ENCODE measurements around the gene MEIKIN. TPM values are rescaled to one million over a fixed set of nuclear protein-coding genes. Genes with fewer than 3 reads are reported as not detected.

MEIKIN gene
- total and polyA plus RNA-seq, 2 donors (not counting 3 experiments of a cell fraction or from before 2014, with no cell fraction given) = not detected

DNA sequence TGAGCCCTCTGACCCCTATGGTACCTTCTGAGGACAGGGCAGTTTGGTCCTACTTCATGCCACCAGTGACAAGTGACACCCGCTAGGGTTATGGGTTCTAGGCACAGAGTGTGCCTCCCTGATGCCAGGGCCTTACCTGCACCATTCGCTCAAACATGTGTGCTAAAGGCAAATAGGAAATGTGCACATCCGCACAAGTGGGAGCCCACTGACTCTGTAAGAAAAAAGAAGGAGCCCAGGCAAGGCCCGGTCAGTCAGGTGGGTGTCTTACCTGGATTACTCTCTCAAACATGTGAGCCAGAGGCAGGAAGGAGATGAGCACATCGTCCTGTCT, 29.1 kb upstream of the MEIKIN start:
- Histone ChIP-seq H4K20me1 (replicated peaks; ENCODE audit: control insufficient read depth, extremely low read depth, insufficient read depth, low read length) (no peaks in the 10 kb centered on the region), H3K27me3 (ENCODE audit: control insufficient read depth in 2 of 2, insufficient read depth in 2 of 2, low read length in 2 of 2) (peaks cover 1 to 2% of the 10 kb centered on the region in 2 experiments), H3K9ac (replicated peaks; ENCODE audit: extremely low read depth, insufficient read depth, low read length) (no peak overlapping the region), H3K4me3 (replicated peaks in 1 of 3; ENCODE audit: insufficient read depth in 1 of 3, low read depth in 1 of 3, low read length in 3 of 3) (no peak overlapping the region), H3K4me2 (ENCODE audit: insufficient read depth, low read length) (no peak overlapping the region), H3K9me1 (replicated peaks; ENCODE audit: control insufficient read depth, extremely low read depth, insufficient read depth, low read length) (no peaks in the 10 kb centered on the region), H2AFZ (ENCODE audit: low read depth, low read length) (no peak overlapping the region), H3K4me1 (ENCODE audit: control insufficient read depth, extremely low read depth, insufficient read depth, low read length) (peaks cover 5% of the 10 kb centered on the region), H3K36me3 (ENCODE audit: control insufficient read depth in 2 of 2, extremely low read depth in 1 of 2, insufficient read depth in 2 of 2, low read length in 2 of 2) (no peaks in the 10 kb centered on the region), H3K79me2 (ENCODE audit: control insufficient read depth, insufficient read depth, low read length) (no peaks in the 10 kb centered on the region), H3K27ac (ENCODE audit: insufficient read depth, low read depth, low read length) (no peak overlapping the region), H3K9me3 (replicated peaks; ENCODE audit: control insufficient read depth, insufficient read depth, low read length) (no peaks in the 10 kb centered on the region)
- TF ChIP-seq POLR2A (IDR thresholded peaks at IDR 0.05; ENCODE audit: low read depth, low read length) (no peak), EZH2 (IDR thresholded peaks at IDR 0.05; ENCODE audit: borderline replicate concordance, low read depth, low read length, severe bottlenecking) (no peak), JUN (IDR thresholded peaks at IDR 0.05; ENCODE audit: borderline replicate concordance, insufficient read depth, insufficient read length, low read depth) (no peak), MYC (IDR thresholded peaks at IDR 0.05; ENCODE audit: low read depth, low read length) (no peak), FOS (IDR thresholded peaks at IDR 0.05; ENCODE audit: borderline replicate concordance, insufficient read depth, low read length) (no peak), GATA2 (IDR thresholded peaks at IDR 0.05; ENCODE audit: insufficient read depth, insufficient read length, low read depth, low read length) (no peak), POLR2AphosphoS5 (IDR thresholded peaks at IDR 0.05; ENCODE audit: insufficient read depth, low read depth, low read length) (no peak)
- TF ChIP-seq, protein P1, sequence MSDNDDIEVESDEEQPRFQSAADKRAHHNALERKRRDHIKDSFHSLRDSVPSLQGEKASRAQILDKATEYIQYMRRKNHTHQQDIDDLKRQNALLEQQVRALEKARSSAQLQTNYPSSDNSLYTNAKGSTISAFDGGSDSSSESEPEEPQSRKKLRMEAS (IDR thresholded peaks at IDR 0.05; ENCODE audit: insufficient read depth, insufficient read length) = no peak
- TF ChIP-seq, protein P2, sequence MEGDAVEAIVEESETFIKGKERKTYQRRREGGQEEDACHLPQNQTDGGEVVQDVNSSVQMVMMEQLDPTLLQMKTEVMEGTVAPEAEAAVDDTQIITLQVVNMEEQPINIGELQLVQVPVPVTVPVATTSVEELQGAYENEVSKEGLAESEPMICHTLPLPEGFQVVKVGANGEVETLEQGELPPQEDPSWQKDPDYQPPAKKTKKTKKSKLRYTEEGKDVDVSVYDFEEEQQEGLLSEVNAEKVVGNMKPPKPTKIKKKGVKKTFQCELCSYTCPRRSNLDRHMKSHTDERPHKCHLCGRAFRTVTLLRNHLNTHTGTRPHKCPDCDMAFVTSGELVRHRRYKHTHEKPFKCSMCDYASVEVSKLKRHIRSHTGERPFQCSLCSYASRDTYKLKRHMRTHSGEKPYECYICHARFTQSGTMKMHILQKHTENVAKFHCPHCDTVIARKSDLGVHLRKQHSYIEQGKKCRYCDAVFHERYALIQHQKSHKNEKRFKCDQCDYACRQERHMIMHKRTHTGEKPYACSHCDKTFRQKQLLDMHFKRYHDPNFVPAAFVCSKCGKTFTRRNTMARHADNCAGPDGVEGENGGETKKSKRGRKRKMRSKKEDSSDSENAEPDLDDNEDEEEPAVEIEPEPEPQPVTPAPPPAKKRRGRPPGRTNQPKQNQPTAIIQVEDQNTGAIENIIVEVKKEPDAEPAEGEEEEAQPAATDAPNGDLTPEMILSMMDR (IDR thresholded peaks at IDR 0.05; ENCODE audit: extremely low read depth in 1 of 2, insufficient read depth in 1 of 2, low read depth in 1 of 2, low read length in 2 of 2) = no peak
- ChIA-PET CTCF (no interaction called here), POLR2A (no interaction called here)
- DNase-seq (ENCODE audit: low read depth, low spot score) = no peak
- dilution Hi-C loops (cut with MboI; ENCODE audit: extremely low pct_ligation_motif_present, low sequenced_read_pairs) = no loop called here
- BruUV-seq (replicated peaks) = no TSS peak
- no peak for FAIRE-seq
- intact Hi-C loops (cut with micrococcal nuclease) = no loop called here

All from endothelial cell of umbilical vein (primary cell).